ENCODE measurements around the gene SETBP1. TPM values are rescaled to one million over a fixed set of nuclear protein-coding genes. Genes with fewer than 3 reads are reported as not detected.

Gene SETBP1
- total and polyA plus RNA-seq, 2 of the 13 experiments (the other 11 are each of a cell fraction or from before 2014, with no cell fraction given): 0.18 to 0.65 TPM

DNA sequence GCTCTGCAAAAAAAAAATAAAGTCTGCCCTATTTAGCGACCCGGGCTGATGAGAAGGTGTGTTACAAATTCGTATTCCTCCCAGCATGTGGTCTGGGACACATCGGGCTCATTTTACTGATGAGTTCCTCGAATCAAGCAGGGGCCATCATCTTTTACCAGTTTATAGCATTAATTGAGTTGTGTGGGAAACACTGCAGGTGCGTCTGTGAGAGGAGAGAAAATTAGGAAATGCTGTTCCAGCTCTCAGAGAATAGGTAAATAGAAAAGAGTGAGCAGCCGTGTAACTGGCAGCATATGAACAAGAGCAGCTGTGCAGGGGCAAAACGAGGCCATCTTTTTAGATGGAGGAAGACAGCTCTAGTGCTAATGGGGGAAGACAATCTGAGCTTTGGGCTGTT lies 216.7 kb downstream of the SETBP1 start (continued):
- TF ChIP-seq, protein P1, sequence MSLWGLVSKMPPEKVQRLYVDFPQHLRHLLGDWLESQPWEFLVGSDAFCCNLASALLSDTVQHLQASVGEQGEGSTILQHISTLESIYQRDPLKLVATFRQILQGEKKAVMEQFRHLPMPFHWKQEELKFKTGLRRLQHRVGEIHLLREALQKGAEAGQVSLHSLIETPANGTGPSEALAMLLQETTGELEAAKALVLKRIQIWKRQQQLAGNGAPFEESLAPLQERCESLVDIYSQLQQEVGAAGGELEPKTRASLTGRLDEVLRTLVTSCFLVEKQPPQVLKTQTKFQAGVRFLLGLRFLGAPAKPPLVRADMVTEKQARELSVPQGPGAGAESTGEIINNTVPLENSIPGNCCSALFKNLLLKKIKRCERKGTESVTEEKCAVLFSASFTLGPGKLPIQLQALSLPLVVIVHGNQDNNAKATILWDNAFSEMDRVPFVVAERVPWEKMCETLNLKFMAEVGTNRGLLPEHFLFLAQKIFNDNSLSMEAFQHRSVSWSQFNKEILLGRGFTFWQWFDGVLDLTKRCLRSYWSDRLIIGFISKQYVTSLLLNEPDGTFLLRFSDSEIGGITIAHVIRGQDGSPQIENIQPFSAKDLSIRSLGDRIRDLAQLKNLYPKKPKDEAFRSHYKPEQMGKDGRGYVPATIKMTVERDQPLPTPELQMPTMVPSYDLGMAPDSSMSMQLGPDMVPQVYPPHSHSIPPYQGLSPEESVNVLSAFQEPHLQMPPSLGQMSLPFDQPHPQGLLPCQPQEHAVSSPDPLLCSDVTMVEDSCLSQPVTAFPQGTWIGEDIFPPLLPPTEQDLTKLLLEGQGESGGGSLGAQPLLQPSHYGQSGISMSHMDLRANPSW (CRISPR knock-in tag; IDR thresholded peaks at IDR 0.05; ENCODE audit: borderline replicate concordance): no peak
- TF ChIP-seq JUN (CRISPR knock-in tag; IDR thresholded peaks at IDR 0.05) (no peak), NR2F2 (IDR thresholded peaks at IDR 0.05; ENCODE audit: borderline replicate concordance, low read depth) (no peak), SP4 (CRISPR knock-in tag; IDR thresholded peaks at IDR 0.05) (no peak)

DNA sequence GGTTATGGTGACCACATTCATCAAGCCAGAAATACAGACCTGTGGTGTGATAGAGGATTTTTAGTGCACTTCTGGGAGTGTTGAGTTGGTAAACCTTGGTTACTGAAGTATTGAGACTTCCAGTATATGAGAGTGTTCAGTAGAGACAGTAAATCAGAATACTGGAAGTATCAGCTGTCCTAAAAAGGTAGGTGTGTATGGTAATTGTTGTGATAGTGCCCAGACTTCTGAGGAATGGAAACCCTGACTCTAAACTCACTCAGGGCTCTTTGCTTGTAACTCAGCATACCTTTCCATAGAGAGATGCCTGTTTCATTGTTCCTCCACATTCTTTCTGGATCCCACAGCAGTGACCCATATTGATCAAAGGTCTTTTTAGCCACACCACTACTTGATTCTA lies 217.1 kb downstream of the SETBP1 start:
- ChIA-PET POLR2A (no interaction called here), CTCF (ENCODE audit: low intra/inter-chr PET ratio, low total read pairs) (no interaction called here)
- no peak for FAIRE-seq
- Histone ChIP-seq H3K4me3 (replicated peaks in 1 of 3; ENCODE audit: insufficient read depth in 1 of 3, low read depth in 2 of 3, low read length in 3 of 3) (no peak overlapping the region), H3K4me1 (ENCODE audit: insufficient read depth, low read length) (no peaks in the 10 kb centered on the region), H3K79me2 (ENCODE audit: insufficient read depth, low read length) (no peaks in the 10 kb centered on the region), H3K27me3 (ENCODE audit: control insufficient read depth in 1 of 2, insufficient read depth in 2 of 2, low read length in 2 of 2) (no peaks in the 10 kb centered on the region), H2AFZ (ENCODE audit: low read length) (no peak overlapping the region), H3K27ac (ENCODE audit: extremely low read length, insufficient read depth, low read length) (no peak overlapping the region), H3K4me2 (ENCODE audit: low read depth, low read length) (no peak overlapping the region), H3K36me3 (replicated peaks in 1 of 2; ENCODE audit: control insufficient read depth in 1 of 2, insufficient read depth in 2 of 2, low read length in 2 of 2) (no peaks in the 10 kb centered on the region), H3K9ac (ENCODE audit: insufficient read depth, low read depth, low read length) (no peak overlapping the region), H3K9me3 (ENCODE audit: low read length) (no peaks in the 10 kb centered on the region), H4K20me1 (ENCODE audit: insufficient read depth, low read length) (no peaks in the 10 kb centered on the region)
- no peak for ATAC-seq
- DNase-seq (ENCODE audit: low spot score): no peak
- intact Hi-C loops (cut with micrococcal nuclease; ENCODE audit: unreplicated experiment) (loop anchor here (5.0 kb wide), 1 partner anchor 766 kb away; no protein-coding TSS in a partner anchor), in situ Hi-C loops (cut with HindIII; ENCODE audit: extremely low pct_ligation_motif_present, low pct_unique_long_range_greater_than_20kb) (no loop called here)
- BruUV-seq (replicated peaks): no TSS peak
- TF ChIP-seq HDAC2 (CRISPR knock-in tag; IDR thresholded peaks at IDR 0.05): no peak
- TF ChIP-seq CENPT (CRISPR knock-in tag; IDR thresholded peaks at IDR 0.05; ENCODE audit: low read depth): no peak
- TF ChIP-seq GFI1 (CRISPR knock-in tag; IDR thresholded peaks at IDR 0.05; ENCODE audit: borderline replicate concordance): no peak
- no peak for TF ChIP-seq THAP11 (CRISPR knock-in tag; IDR thresholded peaks at IDR 0.05)
- TF ChIP-seq SETDB1 (CRISPR knock-in tag; IDR thresholded peaks at IDR 0.05; ENCODE audit: borderline replicate concordance): no peak
- TF ChIP-seq ZNF3 (CRISPR knock-in tag; IDR thresholded peaks at IDR 0.05): no peak
- TF ChIP-seq, protein P2, sequence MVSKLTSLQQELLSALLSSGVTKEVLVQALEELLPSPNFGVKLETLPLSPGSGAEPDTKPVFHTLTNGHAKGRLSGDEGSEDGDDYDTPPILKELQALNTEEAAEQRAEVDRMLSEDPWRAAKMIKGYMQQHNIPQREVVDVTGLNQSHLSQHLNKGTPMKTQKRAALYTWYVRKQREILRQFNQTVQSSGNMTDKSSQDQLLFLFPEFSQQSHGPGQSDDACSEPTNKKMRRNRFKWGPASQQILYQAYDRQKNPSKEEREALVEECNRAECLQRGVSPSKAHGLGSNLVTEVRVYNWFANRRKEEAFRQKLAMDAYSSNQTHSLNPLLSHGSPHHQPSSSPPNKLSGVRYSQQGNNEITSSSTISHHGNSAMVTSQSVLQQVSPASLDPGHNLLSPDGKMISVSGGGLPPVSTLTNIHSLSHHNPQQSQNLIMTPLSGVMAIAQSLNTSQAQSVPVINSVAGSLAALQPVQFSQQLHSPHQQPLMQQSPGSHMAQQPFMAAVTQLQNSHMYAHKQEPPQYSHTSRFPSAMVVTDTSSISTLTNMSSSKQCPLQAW (CRISPR knock-in tag; IDR thresholded peaks at IDR 0.05): no peak
- TF ChIP-seq ONECUT2 (CRISPR knock-in tag; IDR thresholded peaks at IDR 0.05): no peak
- TF ChIP-seq ZNF382 (CRISPR knock-in tag; IDR thresholded peaks at IDR 0.05; ENCODE audit: borderline replicate concordance): no peak
- no peak for TF ChIP-seq SMAD1 (CRISPR knock-in tag; IDR thresholded peaks at IDR 0.05; ENCODE audit: borderline replicate concordance, low read depth)
- TF ChIP-seq ZBTB44 (CRISPR knock-in tag; IDR thresholded peaks at IDR 0.05): no peak
- no peak for TF ChIP-seq ZNF691 (CRISPR knock-in tag; IDR thresholded peaks at IDR 0.05; ENCODE audit: borderline replicate concordance, low read depth)
- TF ChIP-seq SAP130 (CRISPR knock-in tag; IDR thresholded peaks at IDR 0.05; ENCODE audit: low read depth): no peak
- TF ChIP-seq NR3C1 (CRISPR knock-in tag; IDR thresholded peaks at IDR 0.05): no peak
